Smooth muscle cell of the coronary artery (primary cell): Measurements from ENCODE around the gene OR4C46. TPM values are rescaled to one million over a fixed set of nuclear protein-coding genes. Genes with fewer than 3 reads are reported as not detected.

Experiments used
- total RNA-seq: library from RNA; depleted of rRNA; stranded (reverse); fragments of >200 nt; gene quantifications from 2 replicates; pipeline ENCODE4 v1.2.3, GENCODE V29; 2014; ENCODE audit warnings: low replicate concordance

The OR4C46 gene
- not detected in 2 replicates for total RNA-seq

GRCh38 chr11:54603898-54604297, at the start of gene OR4C46:
Gene OR4C46, minus strand, starts transcription at chr11:54603998. Its CDS starts 0 bp downstream, at chr11:54603998.

Other genes with a start within 250 kb of the OR4C46 start
- not detected in 2 replicates for gene OR4A5, start 102.8 kb upstream of the OR4C46 start, total RNA-seq